WTC11 (cell line): ENCODE measurements around the gene CELF4.

Experiments used
- NR2C2 ChIP-seq: sonication (generic); formaldehyde crosslinking; IDR thresholded peaks from 2 replicates; pipeline ENCODE4 v1.8.0; 2022; ENCODE audit warnings: mild to moderate bottlenecking, missing genetic modification reagents
- TF ChIP-seq, protein P1 (sequence below): sonication (generic); formaldehyde crosslinking; IDR thresholded peaks from 2 replicates; pipeline ENCODE4 v1.8.1; 2022; ENCODE audit warnings: low read depth, missing genetic modification reagents, borderline replicate concordance
- TF ChIP-seq, protein P2 (sequence below): fragments of 200-600 bp; IDR thresholded peaks from 2 replicates; pipeline ENCODE4 v1.8.0; 2022; ENCODE audit warnings: antibody characterized with exemption

DNA sequence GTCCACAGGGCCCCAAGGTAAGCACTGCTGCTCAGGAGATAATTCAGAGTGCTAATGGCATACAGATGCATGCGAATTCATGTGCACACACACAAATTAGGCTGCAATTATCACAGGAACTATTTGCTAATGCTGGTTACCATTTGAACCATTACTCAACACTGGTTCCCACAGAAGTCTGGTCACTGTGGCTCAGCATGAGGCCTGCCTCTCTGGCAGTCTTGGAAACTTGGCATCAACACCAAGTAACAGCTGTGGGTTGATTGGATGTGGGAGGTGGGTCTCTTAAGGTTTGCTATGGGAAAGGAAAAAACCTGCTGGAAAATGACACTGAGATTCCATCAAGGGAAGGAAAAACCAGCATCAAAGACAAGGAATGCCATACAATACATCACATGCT is 105.0 kb downstream of the CELF4 start:
- TF ChIP-seq, protein P1, sequence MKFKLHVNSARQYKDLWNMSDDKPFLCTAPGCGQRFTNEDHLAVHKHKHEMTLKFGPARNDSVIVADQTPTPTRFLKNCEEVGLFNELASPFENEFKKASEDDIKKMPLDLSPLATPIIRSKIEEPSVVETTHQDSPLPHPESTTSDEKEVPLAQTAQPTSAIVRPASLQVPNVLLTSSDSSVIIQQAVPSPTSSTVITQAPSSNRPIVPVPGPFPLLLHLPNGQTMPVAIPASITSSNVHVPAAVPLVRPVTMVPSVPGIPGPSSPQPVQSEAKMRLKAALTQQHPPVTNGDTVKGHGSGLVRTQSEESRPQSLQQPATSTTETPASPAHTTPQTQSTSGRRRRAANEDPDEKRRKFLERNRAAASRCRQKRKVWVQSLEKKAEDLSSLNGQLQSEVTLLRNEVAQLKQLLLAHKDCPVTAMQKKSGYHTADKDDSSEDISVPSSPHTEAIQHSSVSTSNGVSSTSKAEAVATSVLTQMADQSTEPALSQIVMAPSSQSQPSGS: no peak
- TF ChIP-seq, protein P2, sequence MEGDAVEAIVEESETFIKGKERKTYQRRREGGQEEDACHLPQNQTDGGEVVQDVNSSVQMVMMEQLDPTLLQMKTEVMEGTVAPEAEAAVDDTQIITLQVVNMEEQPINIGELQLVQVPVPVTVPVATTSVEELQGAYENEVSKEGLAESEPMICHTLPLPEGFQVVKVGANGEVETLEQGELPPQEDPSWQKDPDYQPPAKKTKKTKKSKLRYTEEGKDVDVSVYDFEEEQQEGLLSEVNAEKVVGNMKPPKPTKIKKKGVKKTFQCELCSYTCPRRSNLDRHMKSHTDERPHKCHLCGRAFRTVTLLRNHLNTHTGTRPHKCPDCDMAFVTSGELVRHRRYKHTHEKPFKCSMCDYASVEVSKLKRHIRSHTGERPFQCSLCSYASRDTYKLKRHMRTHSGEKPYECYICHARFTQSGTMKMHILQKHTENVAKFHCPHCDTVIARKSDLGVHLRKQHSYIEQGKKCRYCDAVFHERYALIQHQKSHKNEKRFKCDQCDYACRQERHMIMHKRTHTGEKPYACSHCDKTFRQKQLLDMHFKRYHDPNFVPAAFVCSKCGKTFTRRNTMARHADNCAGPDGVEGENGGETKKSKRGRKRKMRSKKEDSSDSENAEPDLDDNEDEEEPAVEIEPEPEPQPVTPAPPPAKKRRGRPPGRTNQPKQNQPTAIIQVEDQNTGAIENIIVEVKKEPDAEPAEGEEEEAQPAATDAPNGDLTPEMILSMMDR: no peak
- no peak for TF ChIP-seq NR2C2 (CRISPR knock-in tag)
